Gastroesophageal sphincter (tissue), 3 donors: ENCODE results near the gene FAM110C.

Experiments
- CTCF ChIP-seq, 4 experiments: fragments of 200-600 bp in 2 of 4; fragments of 450-650 bp in 2 of 4; sonication (generic) in 1 of 4; IDR thresholded peaks; one replicate each; pipeline ENCODE4 v1.5.1; 2017 to 2019; ENCODE audit warnings: antibody characterized with exemption in 4 of 4, mild to moderate bottlenecking in 2 of 4, moderate library complexity in 2 of 4
- EP300 ChIP-seq: sonication (generic); formaldehyde crosslinking; IDR thresholded peaks from one replicate; pipeline ENCODE4 v1.6.1; 2017; ENCODE audit warnings: antibody characterized with exemption, mild to moderate bottlenecking
- POLR2A ChIP-seq, 2 donors: fragments of 450-650 bp; IDR thresholded peaks; one replicate each; pipeline ENCODE4 v1.6.1; 2017; ENCODE audit warnings: antibody characterized with exemption in 2 of 2, mild to moderate bottlenecking in 2 of 2, moderate library complexity in 1 of 2
- POLR2AphosphoS5 ChIP-seq: sonication (generic); formaldehyde crosslinking; IDR thresholded peaks from one replicate; pipeline ENCODE4 v1.6.1; 2017; ENCODE audit warnings: antibody characterized with exemption

- TF ChIP-seq CTCF (IDR thresholded peaks at IDR 0.05) (no peak), EP300 (no peak), POLR2A (IDR thresholded peaks at IDR 0.05) (no peak), POLR2AphosphoS5 (no peak)
These were observed 20.5 kb upstream of the FAM110C start for GRCh38 chr2:66853-67252.
